HG03097 (cell line): ENCODE data around the gene PPP5C.
"Not testable (repeated sequence)": the region's sequence is repeated elsewhere in the genome, so short reads cannot be mapped to it uniquely, and the experiment has no call there.

Experiments
- ATAC-seq: cut with Tn5 transposase; IDR thresholded peaks from one replicate; pipeline ENCODE4 v1.9.1; 2021; ENCODE audit not compliant: unreplicated experiment, low FRiP score

PPP5C gene

GRCh38 chr19:46426506-46427162 is 79.7 kb downstream of the PPP5C start:
- ATAC-seq, result no peak

GRCh38 chr19:46427518-46428045 is 80.7 kb downstream of the PPP5C start:
- ATAC-seq, result no peak

- no peak for ATAC-seq
Observed at GRCh38 chr19:46428239-46429135, 81.6 kb downstream of the PPP5C start, which contains the start of gene PNMA8C. Gene PNMA8C (minus strand): TSS chr19:46428936. CDS start chr19:46428359, 577 bp downstream.

GRCh38 chr19:46429999-46430398 is 83.1 kb downstream of the PPP5C start:
- ATAC-seq, result no peak

- no peak for ATAC-seq
Observed at GRCh38 chr19:46431824-46432223, 84.9 kb downstream of the PPP5C start.

- ATAC-seq, result not testable (repeated sequence)
Observed at GRCh38 chr19:46433470-46433869, 86.6 kb downstream of the PPP5C start.

GRCh38 chr19:46435009-46435408 is 88.1 kb downstream of the PPP5C start:
- ATAC-seq, result no peak

GRCh38 chr19:46435689-46436088 is 88.8 kb downstream of the PPP5C start:
- not testable (repeated sequence) for ATAC-seq
